Parathyroid adenoma (tissue), 2 donors: ENCODE results near the gene MUC4.

ENCODE experiments used
- H2AFZ ChIP-seq: fragments of 300-600 bp; sonication (generic); one replicate; pipeline ENCODE4 v1.7.0; 2017; ENCODE audit warnings: antibody characterized with exemption, mild to moderate bottlenecking
- H3K27ac ChIP-seq: fragments of 300-600 bp; sonication (generic); one replicate; pipeline ENCODE4 v1.7.0; 2017
- H3K27me3 ChIP-seq: fragments of 300-600 bp; sonication (generic); one replicate; pipeline ENCODE4 v1.7.0; 2017; ENCODE audit warnings: low read length; ENCODE audit not compliant: control insufficient read depth, insufficient read depth
- H3K36me3 ChIP-seq: fragments of 300-600 bp; sonication (generic); one replicate; pipeline ENCODE4 v1.7.0; 2017; ENCODE audit warnings: low read length; ENCODE audit not compliant: control insufficient read depth, insufficient read depth
- H3K4me1 ChIP-seq: fragments of 300-600 bp; sonication (generic); one replicate; pipeline ENCODE4 v1.7.0; 2017; ENCODE audit warnings: control low read depth
- H3K4me2 ChIP-seq: fragments of 300-600 bp; sonication (generic); one replicate; pipeline ENCODE4 v1.7.0; 2017; ENCODE audit warnings: low read length
- H3K4me3 ChIP-seq: fragments of 300-600 bp; sonication (generic); one replicate; pipeline ENCODE4 v1.7.0; 2017; ENCODE audit warnings: low read depth, low read length
- H3K79me2 ChIP-seq: fragments of 300-600 bp; sonication (generic); one replicate; pipeline ENCODE4 v1.7.0; 2017; ENCODE audit warnings: control low read depth
- H3K9ac ChIP-seq: fragments of 300-600 bp; sonication (generic); one replicate; pipeline ENCODE4 v1.7.0; 2017; ENCODE audit warnings: mild to moderate bottlenecking
- H3K9me3 ChIP-seq: fragments of 300-600 bp; sonication (generic); one replicate; pipeline ENCODE4 v1.7.0; 2017; ENCODE audit warnings: low read length; ENCODE audit not compliant: control insufficient read depth
- CTCF ChIP-seq: fragments of 300-600 bp; sonication (generic); IDR thresholded peaks from one replicate; pipeline ENCODE4 v1.7.0; 2017; ENCODE audit warnings: antibody characterized with exemption, mild to moderate bottlenecking
- donor health status: primary hyperparathyroidism.

MUC4 gene

GRCh38 chr3:195718477-195718984 lies 93.2 kb downstream of the MUC4 start:
- TF ChIP-seq CTCF = no peak
- H3K27me3 ChIP-seq = no peaks in the 10 kb centered on the region
- peaks cover 5% of the 10 kb centered on the region for H3K4me1 ChIP-seq
- no peaks in the 10 kb centered on the region for H3K9me3 ChIP-seq
- H3K36me3 ChIP-seq = no peaks in the 10 kb centered on the region
- no peak overlapping the region for H3K9ac ChIP-seq
- no peak overlapping the region for H3K4me3 ChIP-seq
- no peak overlapping the region for H3K27ac ChIP-seq
- no peaks in the 10 kb centered on the region for H3K79me2 ChIP-seq
- H3K4me2 ChIP-seq = no peak overlapping the region
- no peak overlapping the region for H2AFZ ChIP-seq

- no peak for TF ChIP-seq CTCF
- Histone ChIP-seq H3K27me3 (no peaks in the 10 kb centered on the region), H3K4me1 (peaks cover 5% of the 10 kb centered on the region), H3K4me2 (no peak overlapping the region), H3K79me2 (no peaks in the 10 kb centered on the region), H3K9me3 (no peaks in the 10 kb centered on the region), H3K9ac (no peak overlapping the region), H3K4me3 (no peak overlapping the region), H3K27ac (no peak overlapping the region), H2AFZ (no peak overlapping the region), H3K36me3 (no peaks in the 10 kb centered on the region)
These were observed 93.8 kb downstream of the MUC4 start for GRCh38 chr3:195717852-195718476.

- TF ChIP-seq CTCF = no peak
- H3K4me1 ChIP-seq = peaks cover 5% of the 10 kb centered on the region
- no peaks in the 10 kb centered on the region for H3K9me3 ChIP-seq
- no peaks in the 10 kb centered on the region for H3K79me2 ChIP-seq
- H2AFZ ChIP-seq = no peak overlapping the region
- no peak overlapping the region for H3K27ac ChIP-seq
- H3K4me3 ChIP-seq = no peak overlapping the region
- no peak overlapping the region for H3K4me2 ChIP-seq
- no peaks in the 10 kb centered on the region for H3K27me3 ChIP-seq
- H3K9ac ChIP-seq = no peak overlapping the region
- no peaks in the 10 kb centered on the region for H3K36me3 ChIP-seq
These were observed 94.3 kb downstream of the MUC4 start for GRCh38 chr3:195717416-195717815.

GRCh38 chr3:195715583-195716266 lies 96.0 kb downstream of the MUC4 start:
- H3K9ac ChIP-seq = no peak overlapping the region
- H3K4me2 ChIP-seq = no peak overlapping the region
- H3K27me3 ChIP-seq = no peaks in the 10 kb centered on the region
- no peaks in the 10 kb centered on the region for H3K36me3 ChIP-seq
- no peak overlapping the region for H3K27ac ChIP-seq
- H3K9me3 ChIP-seq = no peaks in the 10 kb centered on the region
- no peak overlapping the region for H3K4me3 ChIP-seq
- H3K4me1 ChIP-seq = peaks cover 2% of the 10 kb centered on the region
- no peak for TF ChIP-seq CTCF
- H2AFZ ChIP-seq = no peak overlapping the region
- H3K79me2 ChIP-seq = peaks cover 3% of the 10 kb centered on the region
